Stimulated activated CD8-positive, alpha-beta memory T cell treated with anti-CD3 and anti-CD28 coated beads, Interleukin-2, amount 100 ng/mL, for 1 hour (primary cell): ENCODE data around the gene NR1I2.

ENCODE experiments used
- DNase-seq, 2 donors: peaks; one replicate each; pipeline ENCODE4 v3.0.0-alpha.2; 2020; ENCODE audit warnings: low read depth in 2 of 2

The NR1I2 gene

GRCh38 chr3:119779731-119780383 lies 2.0 kb upstream of the NR1I2 start:
- no peak for DNase-seq

- DNase-seq, result no peak
Observed at GRCh38 chr3:119782460-119782859, 559 bp downstream of the NR1I2 start.

GRCh38 chr3:119783255-119783654 lies 1.4 kb downstream of the NR1I2 start:
- DNase-seq, result no peak

- DNase-seq, result no peak
Observed at GRCh38 chr3:119783883-119784282, 2.0 kb downstream of the NR1I2 start.

- DNase-seq, result no peak
Observed at GRCh38 chr3:119786409-119786808, 4.5 kb downstream of the NR1I2 start.

- no peak for DNase-seq
Observed at GRCh38 chr3:119790369-119790768, 8.5 kb downstream of the NR1I2 start.

- DNase-seq, result no peak
Observed at GRCh38 chr3:119792270-119792669, 10.4 kb downstream of the NR1I2 start.

GRCh38 chr3:119794401-119794800 lies 12.5 kb downstream of the NR1I2 start:
- no peak for DNase-seq

- no peak for DNase-seq
Observed at GRCh38 chr3:119794971-119795612, 13.2 kb downstream of the NR1I2 start.

- DNase-seq, result no peak
Observed at GRCh38 chr3:119795849-119796248, 13.9 kb downstream of the NR1I2 start.

GRCh38 chr3:119796368-119796767 lies 14.5 kb downstream of the NR1I2 start:
- DNase-seq, result no peak

GRCh38 chr3:119796785-119797184 lies 14.9 kb downstream of the NR1I2 start:
- DNase-seq, result no peak

GRCh38 chr3:119800844-119801243 lies 18.9 kb downstream of the NR1I2 start:
- no peak for DNase-seq

GRCh38 chr3:119808244-119808643 lies 26.3 kb downstream of the NR1I2 start:
- no peak for DNase-seq

GRCh38 chr3:119808843-119809242 lies 26.9 kb downstream of the NR1I2 start:
- no peak for DNase-seq

- DNase-seq, result no peak
Observed at GRCh38 chr3:119809249-119810017, 27.5 kb downstream of the NR1I2 start.

GRCh38 chr3:119810018-119810435 lies 28.1 kb downstream of the NR1I2 start:
- DNase-seq, result peak in 1 of 2 donors; percentile 9

GRCh38 chr3:119812491-119813058 lies 30.7 kb downstream of the NR1I2 start:
- no peak for DNase-seq

- DNase-seq, result no peak
Observed at GRCh38 chr3:119815716-119816115, 33.8 kb downstream of the NR1I2 start.

GRCh38 chr3:119817071-119817470 lies 35.2 kb downstream of the NR1I2 start:
- DNase-seq, result no peak

GRCh38 chr3:119817583-119818363 lies 35.9 kb downstream of the NR1I2 start:
- no peak for DNase-seq

GRCh38 chr3:119818937-119819336 lies 37.0 kb downstream of the NR1I2 start:
- no peak for DNase-seq
